ENCODE measurements around the gene S100A7A.
"Not testable (repeated sequence)": the region's sequence is repeated elsewhere in the genome, so short reads cannot be mapped to it uniquely, and the experiment has no call there.

S100A7A gene

DNA sequence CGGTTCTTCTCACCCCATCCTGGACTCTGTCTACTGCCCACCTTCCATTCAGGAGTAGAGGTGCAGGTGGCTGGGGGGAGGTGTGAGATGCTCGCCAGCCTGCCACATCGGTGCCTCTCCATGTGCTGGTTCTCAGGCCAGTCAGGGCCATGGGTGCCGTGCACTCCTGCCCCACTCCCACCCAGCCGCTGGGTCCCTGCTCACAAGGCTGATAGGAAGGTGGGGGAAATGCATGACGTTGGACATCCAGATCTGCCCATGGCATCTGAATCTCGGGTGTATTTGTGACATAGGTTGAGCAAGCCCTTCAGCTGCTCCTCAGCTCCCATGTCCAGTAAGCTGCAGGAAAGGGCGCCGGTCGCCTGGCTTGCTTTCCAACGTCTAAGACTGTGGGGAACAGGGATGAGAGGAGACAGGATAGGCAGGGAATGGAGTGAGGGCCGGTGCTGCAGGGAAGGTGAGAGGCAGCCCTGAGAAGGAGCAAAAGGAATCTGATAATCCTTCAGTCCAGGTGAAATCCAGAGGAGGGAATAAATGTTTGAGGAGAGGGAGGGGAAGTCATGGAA lies 11.8 kb downstream of the S100A7A start:
- no peak for DNase-seq

DNA sequence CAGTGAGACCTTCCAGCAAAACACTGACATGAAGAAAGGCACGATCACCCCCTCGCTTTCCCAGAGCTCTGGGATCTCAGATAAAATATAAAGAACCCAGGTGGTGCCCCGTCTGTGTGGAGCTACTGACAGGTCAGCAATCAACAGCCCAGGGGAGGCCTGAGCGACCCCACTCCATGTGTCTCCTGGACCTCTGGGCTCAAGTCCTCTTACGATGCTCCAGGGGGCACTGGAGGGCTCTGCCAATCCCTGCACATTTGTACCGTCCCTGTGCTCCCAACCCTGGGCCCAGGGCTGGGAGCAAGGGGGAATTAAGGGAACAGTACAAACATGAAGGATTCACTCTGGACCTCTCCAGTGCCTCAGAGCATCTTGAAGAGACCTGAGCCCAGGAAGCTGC lies 12.5 kb downstream of the S100A7A start:
- no peak for DNase-seq

DNA sequence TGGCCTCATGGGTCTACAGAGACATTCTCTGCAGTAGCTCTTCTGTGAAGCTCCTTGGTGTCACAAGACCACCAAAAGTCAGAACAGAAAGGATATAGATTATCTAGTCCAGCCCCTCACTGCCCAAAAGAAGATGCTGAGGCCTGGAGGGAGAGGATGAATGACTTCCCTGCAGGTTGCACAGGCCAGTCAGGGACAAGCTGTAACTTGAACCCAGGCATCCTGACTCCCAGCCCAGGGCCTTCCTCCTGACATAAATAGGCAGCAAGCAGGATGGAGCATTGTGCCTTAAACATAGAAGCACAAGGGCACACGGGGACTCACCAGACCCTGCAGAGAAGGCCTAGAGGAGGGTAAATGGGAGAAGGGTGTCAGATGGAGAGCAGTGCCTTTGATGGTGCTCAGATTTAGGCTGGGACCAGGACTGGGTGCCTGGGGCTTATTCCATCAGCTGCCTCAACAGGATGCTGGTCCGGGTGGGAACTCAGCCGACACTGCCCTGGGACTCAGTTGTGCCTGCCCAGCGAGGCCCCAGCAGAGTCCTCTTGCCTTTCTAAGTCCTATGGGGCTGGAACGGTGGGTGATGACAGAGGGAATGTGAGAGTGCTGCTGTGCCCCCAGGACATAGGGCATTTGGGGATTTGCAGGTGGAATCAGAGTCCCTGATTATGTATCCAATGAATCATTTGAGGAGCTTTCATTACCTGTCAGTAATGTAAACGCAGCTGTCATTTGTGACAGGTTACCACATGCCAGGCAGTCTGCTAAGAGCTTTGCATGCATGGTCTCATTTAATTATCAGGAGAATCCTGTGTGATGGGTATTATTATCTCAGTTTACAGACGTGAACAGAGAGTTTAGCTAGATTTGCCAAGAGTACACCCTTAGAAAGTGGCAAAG lies 13.2 kb downstream of the S100A7A start:
- DNase-seq = no peak

DNA sequence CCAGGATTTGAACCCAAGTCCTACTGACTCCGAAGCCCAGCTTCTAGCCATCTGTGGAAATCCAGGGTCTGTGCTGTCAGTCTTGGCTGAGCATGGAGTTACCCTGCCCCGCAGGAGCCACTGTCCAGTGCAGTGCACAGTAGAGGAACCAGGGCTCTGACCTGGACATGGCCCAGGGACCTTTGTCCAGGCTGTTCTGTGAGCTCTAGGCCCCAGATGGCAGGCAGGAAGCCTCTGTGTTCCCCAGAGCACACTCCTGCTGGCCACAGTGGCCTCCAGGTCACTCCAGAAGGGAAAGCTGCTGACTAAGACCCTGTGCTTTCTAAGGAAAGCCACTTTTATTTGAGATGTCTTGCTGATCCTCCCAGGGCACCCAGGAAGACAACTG lies 13.8 kb downstream of the S100A7A start:
- DNase-seq = no peak

DNA sequence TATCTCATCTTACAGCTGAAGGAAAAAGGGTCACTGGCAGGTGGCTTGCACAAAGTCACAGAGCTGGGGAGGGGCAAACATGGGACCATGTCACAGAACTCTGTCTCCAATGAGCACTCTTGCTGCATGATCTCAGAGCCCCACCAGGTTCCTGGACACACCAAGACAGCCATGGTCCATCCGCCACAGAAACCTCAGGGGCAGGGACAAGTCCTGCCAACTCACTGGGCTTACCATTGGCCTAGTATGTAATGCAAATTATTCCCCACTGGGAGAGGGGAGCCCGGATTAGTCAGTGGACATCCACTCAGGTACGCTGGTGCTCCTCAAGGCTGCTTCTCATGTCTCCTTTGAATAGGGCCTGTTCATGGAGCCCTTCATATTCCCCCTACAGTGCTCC lies 14.2 kb downstream of the S100A7A start:
- no peak for DNase-seq

DNA sequence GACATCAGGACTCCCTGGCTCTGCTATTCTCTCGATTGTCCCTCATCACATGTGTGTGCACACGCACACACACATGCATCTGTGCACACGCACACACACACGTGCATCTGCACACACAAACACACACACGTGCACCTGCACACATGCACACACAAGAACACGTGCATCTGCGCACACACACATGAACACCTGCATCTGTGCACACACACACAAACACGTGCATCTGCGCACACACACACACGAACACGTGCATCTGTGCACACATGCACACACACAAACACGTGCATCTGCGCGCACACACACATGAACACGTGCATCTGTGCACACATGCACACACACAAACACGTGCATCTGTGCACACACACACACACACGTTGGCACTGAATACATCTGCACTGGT lies 14.7 kb downstream of the S100A7A start:
- DNase-seq = no peak

DNA sequence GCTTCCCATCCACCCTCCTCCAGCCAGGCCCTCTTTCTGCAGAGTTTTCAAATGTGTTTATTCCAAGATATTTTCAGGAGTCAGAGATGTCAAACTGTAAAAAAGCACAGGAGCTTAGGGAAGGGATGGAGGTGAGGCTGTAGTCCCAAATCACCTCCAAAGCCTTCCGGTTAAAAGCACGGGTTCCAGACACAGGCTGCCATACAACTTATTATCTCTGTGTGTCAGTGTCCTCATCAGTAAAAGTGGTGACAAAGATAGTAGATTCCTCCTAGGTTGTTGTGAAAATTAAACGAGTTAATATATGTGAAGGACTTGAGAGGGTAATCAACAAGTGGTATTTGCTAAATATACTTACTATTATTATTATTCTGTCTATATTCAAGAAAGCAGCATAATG lies 15.1 kb downstream of the S100A7A start:
- no peak for DNase-seq

DNA sequence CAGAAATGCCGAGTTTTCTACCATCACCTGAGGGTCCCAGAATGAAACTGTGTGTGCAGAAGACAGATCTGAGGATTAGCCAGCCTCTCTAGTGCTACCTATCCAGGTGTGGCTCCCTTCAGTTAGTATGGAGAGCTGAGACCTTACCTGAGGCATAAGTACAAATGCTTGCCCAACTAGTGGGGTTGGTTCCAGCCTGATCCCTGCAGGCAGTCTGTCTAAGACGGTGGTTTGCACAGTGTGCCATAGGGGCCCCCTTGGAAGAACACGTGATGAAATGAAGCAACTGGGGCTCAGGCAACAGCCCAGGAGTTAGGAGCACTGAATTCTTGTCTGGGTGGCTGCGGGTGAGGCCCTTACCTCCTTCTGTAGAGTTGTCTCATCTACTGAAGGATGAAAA lies 15.6 kb downstream of the S100A7A start:
- no peak for DNase-seq

DNA sequence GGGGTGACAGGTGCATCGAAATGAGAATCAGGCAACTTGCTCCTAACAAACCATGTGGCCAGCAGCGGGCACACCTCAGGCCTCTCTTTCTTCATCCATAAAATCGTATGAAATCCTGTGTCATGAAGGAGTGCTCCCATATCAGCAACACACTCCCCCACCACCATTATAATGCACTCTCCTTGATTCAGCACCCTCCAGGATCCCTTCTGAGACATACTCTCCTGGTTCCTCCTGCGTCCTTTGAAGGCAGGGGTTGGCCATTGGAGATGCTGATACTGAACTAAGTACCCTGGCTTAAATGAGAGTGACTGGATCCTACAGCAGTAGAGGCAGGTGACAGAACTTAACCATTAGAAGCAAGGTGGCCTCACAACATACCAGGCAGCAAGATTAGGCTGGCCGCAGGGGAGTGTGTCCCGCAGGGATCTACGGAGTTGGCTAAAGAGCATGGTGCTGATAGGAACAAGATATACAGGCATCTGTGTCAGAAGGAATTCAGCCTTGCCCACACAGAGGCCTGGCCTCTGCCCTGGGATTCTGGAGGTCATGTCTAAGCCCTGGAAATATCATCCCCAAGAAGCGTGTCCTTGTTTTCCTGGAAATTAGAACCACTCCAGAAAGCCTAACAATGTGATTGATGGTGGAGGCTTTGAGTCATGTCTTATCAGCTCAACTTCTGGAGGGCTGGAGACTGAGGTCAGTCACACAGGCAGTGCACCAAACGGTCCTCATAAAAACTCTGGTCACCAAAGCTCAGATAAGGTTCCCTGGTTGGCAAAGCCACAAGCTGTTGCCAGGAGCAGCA lies 16.8 kb downstream of the S100A7A start:
- no peak for DNase-seq

DNA sequence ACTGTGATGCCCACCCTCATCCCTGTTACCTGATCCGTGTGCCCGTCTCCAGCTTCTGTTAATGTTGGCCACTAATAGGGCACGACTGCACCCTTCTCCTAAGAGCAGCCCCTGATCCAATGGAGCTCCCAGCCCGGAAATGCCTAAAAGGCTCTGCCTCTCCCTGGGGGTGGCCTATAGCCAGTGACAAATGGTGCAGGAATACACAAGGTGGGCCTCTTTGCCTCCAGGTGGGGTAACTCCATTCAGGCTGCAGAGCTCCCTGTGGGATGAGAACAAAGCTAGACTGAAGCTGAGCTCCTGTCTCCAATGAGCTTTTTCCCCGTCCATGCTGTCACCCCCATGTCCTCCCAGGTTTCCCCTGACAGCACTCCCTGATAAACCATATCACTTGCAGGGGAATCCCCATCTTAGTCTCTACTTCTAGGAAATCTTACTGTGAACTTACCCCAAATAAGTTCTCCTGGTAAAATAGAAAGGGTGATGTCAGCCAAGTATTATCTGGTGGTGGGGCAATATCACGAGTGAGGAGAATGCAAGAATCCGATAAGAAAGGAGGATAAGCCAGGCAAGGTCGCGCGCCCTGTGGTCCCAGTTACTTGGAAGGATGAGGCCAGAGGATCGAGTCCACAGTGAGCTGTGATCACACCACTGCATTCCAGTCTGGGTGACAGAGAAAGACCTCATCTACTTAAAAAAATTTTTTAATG lies 18.6 kb downstream of the S100A7A start:
- no peak for DNase-seq

DNA sequence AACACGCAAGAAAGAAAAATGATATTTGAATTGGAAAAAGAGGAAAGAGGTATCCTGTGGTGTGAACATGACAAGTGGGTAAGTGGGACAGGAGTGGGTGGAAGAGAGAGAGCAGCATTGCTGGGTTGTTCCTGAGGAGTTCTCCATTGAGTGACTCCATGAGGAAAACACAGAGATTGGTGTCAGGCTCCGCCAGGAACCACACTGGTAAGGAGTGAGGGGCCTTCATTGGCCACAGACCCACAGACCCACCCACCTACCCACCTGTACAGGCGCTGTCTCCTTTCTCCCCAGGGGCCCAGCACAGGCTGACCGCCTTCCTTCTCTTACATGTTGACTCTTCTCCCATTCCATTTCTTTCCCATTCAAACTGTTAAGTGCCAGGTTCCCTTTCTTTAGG lies 20.9 kb downstream of the S100A7A start:
- no peak for DNase-seq

DNA sequence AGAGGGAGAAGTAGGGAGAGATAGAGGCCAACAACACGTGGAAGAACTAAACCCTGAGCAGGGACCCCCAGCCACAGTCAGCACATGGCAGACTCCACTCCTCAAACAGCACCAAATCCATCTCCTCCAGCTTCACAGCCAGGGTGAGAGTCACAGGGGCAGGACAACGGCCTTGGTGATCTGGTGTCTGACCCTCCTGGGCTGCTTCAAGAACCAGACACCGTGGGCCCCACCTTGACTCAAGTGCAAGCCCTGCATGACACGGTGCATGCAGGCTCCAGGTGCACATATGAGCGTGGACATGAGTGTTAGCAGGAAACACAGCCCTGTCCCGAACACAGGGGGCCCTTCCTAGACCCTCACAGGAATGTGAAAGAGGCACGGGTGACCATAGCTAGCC lies 22.3 kb downstream of the S100A7A start:
- DNase-seq = no peak

DNA sequence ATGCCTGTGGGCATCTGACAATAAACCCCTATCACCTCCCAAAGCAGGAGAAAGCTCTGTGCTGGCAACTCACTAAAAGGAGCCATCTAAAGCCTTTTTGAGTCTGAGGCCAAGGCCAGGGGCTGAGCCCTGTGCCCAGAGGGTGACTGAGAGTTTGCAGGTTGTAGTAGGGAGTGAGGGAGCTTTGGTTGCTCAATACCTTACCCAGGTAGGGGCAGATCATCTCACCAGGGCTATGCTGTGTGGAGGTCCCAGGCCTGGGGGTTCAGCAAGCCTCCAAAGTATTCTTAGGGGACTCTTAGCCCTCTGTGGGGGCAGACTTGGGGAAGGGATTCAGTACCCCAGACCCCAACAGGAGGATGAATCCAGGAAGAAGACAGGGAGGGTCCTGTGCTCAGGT lies 23.0 kb downstream of the S100A7A start:
- DNase-seq = no peak

DNA sequence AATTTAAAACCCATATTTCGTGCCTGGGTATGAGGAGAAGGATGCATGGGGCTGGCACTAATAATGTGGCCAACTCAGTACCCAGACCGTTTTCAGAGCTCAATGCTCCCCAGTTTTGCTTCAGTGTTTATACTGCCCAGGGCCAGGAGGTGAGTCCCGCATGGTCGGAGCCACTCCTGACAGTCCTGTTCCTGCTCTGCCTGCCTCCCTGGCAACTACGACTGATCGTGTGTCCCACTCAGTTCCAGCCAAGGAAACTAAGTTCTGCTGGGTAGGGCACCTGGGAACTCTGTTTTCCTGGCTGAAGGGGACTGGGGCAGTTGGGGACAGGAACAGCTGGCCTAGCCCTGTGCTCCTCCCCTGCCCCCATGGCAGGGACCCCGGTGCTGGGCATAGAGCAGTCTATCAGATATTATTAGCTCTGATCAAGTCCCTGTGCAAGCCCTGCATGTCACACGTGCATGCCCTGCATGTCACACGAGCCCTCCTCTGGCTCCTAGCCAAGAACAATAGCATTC lies 25.0 kb downstream of the S100A7A start:
- no peak for DNase-seq

DNA sequence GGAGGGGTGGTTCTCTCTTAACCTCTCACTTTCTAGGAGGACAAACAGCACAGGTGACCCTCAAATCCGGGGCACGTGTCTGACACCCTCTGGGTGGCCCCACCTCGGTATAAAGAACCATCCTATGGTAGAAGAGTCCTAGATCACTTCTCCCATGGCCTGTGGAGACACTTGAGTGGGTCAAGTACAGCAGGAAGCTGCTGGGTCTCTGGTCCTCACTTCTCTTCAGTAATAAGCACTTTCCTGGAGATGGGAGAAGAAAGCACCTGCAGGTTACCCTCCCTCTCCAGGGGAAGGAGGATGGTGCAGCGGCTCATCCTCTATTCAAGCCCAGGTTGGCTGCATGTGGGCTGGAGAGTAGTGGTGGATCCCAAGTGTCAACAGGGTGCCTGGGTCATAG lies 27.2 kb downstream of the S100A7A start:
- DNase-seq = no peak

DNA sequence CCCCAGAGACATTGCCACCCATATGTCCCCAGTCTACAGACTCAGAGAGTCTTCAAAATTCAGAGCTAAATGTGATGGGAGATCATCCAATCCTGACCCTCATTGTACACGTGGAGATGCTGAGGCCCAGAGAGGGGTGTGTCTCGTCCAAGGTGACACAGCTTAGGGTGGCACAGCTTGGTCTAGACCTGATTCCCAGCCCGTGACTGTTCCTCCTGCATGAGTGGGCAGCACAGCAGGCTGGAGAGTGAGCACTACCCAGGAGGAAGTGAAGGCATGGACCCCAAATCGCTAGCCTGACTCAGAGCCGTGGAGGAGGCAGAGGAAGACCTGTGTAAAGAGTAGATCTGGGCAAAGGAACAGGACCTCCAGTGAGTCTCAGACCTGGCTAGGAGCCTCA lies 27.8 kb downstream of the S100A7A start:
- no peak for DNase-seq

DNA sequence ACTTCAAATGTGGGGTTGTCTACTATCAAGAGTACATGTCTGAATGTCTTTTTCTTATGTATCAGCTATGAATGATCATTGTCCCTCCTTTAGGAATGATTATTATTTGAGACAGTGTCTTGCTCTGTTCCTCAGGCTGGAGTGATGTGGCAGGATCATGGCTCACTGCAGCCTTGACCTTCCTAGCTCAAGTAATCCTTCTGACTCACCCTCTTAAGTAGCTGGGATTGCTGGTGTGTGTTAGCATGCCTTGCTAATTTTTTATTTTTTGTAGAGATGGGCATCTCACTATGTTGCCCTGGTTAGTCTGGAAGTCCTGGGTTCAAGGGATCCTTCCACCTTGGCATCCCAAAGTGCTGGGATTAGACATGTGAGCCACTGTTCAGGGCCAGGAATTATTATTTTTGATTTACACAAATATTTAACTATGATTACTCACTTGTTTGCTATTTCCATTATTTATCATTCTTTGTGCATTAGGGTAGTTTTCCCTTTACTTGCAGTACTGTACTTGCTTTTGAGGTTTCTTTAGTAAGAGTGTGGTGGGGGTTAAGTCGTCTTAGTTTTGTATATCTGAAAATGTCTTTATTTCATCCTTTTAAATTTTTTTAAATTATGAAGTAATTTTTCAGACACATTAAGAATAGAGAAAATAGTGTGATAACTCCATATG lies 31.3 kb downstream of the S100A7A start:
- DNase-seq = no peak

DNA sequence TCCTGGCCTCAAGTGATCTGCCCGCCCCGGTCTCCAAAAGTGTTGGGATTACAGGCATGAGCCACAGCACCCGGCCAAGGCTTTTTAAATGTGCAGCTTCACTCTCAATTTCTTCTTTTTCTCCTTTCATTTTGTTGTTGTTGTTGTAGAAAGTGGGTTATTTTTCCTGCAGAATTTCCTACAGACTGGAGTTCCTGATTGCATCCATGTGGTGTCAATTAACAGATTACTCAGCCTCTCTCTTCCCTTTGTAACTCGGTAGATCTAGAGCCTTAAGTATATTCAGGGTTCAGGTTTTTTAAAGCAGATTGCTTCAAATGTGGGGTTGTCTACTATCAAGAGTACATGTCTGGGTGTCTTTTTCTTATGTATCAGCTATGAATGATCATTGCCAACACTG lies 32.5 kb downstream of the S100A7A start:
- not testable (repeated sequence) for DNase-seq

DNA sequence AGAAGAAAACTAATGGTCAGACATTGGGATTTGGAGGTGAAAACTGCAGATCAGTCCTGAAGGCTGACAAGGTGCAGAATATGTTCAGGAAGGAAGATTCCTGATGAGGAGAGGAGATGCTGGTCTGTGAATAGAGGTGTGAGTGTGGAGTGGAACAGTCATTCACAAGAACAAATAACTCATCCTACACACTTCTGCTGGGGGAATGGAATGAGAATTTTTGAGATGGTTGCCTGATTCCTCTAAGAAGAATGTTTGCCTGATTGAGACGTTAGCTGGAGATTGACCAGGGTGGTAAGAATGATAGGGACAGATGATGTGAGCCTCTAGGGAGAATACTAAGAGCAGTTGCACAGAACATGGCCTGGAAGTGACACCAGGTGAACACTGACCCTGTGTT lies 40.1 kb downstream of the S100A7A start:
- DNase-seq = no peak

DNA sequence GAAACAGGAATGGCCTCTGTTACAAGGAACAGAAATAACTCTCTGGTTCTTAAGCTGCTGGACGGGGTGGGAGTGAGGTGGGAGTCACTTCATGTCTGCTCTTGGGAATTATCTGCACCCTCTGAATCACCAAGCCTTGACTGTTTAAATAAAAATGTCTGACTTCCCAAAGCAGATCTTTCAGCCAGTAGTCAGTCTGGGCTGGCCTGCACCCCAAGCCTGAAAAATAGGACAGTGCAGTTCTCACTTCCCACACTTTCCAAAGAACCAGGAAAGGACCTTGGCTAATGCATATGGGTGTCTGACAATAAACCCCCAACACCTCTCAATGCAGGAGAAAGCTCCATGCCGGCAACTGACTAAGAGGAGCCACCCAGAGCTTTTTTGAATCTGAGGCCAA lies 43.3 kb downstream of the S100A7A start:
- DNase-seq = no peak

DNA sequence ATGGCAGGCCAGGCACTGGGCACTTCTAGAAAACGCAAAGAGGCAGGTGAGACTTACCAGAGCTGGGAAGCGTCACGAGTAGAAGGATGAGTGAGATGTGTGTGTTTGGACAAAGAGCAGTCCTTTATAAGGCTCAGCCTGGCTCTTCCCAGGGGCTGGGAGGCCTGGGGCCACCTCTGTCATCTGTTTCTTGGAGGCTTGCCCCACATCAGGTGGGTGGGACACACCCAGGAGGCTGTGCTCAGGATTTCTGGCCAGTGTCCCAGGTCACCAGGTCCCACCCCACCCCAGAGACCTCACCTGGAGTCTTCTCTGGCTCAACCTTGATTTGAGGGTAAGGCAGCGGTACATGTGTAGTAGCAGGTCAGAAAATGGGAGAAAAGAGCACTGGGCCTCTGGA lies 44.2 kb downstream of the S100A7A start, which contains the start of gene S100A7:
S100A7 (minus strand) TSS at position 101 of the 400 bp plus-strand sequence. CDS start 1,638 bp downstream, outside the sequence.
- no peak for DNase-seq

DNA sequence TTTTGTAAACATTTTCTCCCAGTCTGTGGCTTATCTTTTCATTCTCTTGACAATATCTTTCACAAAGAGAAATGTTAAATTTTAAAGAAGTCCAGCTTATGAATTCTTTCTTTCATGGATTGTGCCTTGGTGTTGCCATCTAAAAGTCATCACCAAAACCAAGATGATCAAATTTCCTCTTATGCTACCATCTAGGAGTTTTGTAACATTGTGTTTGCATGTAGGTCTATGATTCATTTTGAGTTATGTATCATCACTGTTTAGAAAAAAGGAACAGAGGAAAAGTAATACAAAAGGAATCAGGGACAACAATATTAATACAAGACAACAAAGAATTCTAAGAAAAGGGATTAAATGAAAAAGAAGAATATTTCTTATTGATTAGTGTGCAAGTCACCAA lies 46.4 kb downstream of the S100A7A start:
- DNase-seq = not testable (repeated sequence)
